HG03521 (cell line): ENCODE measurements around the gene PHLDA1.
A peak's percentile ranks its signal among the peaks of the same experiment; 100 is the strongest.
"Not testable (repeated sequence)": the region's sequence is repeated elsewhere in the genome, so short reads cannot be mapped to it uniquely, and the experiment has no call there.

Experiments
- ATAC-seq: cut with Tn5 transposase; IDR thresholded peaks from one replicate; pipeline ENCODE4 v1.9.1; 2021; ENCODE audit warnings: mild to moderate bottlenecking, moderate library complexity; ENCODE audit not compliant: unreplicated experiment

Gene PHLDA1

GRCh38 chr12:75990189-75990912 lies 41.2 kb downstream of the PHLDA1 start:
- ATAC-seq, result no peak

- ATAC-seq, result not testable (repeated sequence)
Observed at GRCh38 chr12:75987709-75988108, 43.9 kb downstream of the PHLDA1 start.

- ATAC-seq, result no peak
Observed at GRCh38 chr12:75986001-75986746, 45.4 kb downstream of the PHLDA1 start.

GRCh38 chr12:75985566-75985965 lies 46.0 kb downstream of the PHLDA1 start:
- ATAC-seq, result no peak

GRCh38 chr12:75984577-75985182 lies 46.9 kb downstream of the PHLDA1 start:
- ATAC-seq, result no peak

GRCh38 chr12:75983851-75984250 lies 47.7 kb downstream of the PHLDA1 start:
- not testable (repeated sequence) for ATAC-seq

- no peak for ATAC-seq
Observed at GRCh38 chr12:75982979-75983660, 48.5 kb downstream of the PHLDA1 start.

- ATAC-seq, result no peak
Observed at GRCh38 chr12:75982169-75982564, 49.4 kb downstream of the PHLDA1 start.

- ATAC-seq, result peak; percentile 38
Observed at GRCh38 chr12:75981247-75982168, 50.1 kb downstream of the PHLDA1 start.

GRCh38 chr12:75979181-75979580 lies 52.4 kb downstream of the PHLDA1 start:
- no peak for ATAC-seq

- ATAC-seq, result no peak
Observed at GRCh38 chr12:75978677-75979076, 52.9 kb downstream of the PHLDA1 start.

GRCh38 chr12:75977952-75978671 lies 53.5 kb downstream of the PHLDA1 start:
- ATAC-seq, result peak; percentile 95

GRCh38 chr12:75977590-75977951 lies 54.0 kb downstream of the PHLDA1 start:
- no peak for ATAC-seq

GRCh38 chr12:75976913-75977312 lies 54.7 kb downstream of the PHLDA1 start:
- ATAC-seq, result no peak

- ATAC-seq, result no peak
Observed at GRCh38 chr12:75976113-75976512, 55.5 kb downstream of the PHLDA1 start.

- no peak for ATAC-seq
Observed at GRCh38 chr12:75975702-75976101, 55.9 kb downstream of the PHLDA1 start.
